ENCODE data around the gene CCDC15.
"Not testable (repeated sequence)": the region's sequence is repeated elsewhere in the genome, so short reads cannot be mapped to it uniquely, and the experiment has no call there.

CCDC15 gene

GRCh38 chr11:124941703-124942102 is 12.3 kb upstream of the CCDC15 start:
- no peak for DNase-seq

- no peak for DNase-seq
Observed at GRCh38 chr11:124942466-124943253, 11.3 kb upstream of the CCDC15 start.

GRCh38 chr11:124943254-124943616 is 10.8 kb upstream of the CCDC15 start:
- DNase-seq: no peak

- DNase-seq: no peak
Observed at GRCh38 chr11:124943741-124944140, 10.3 kb upstream of the CCDC15 start.

- no peak for DNase-seq
Observed at GRCh38 chr11:124944565-124944964, 9.4 kb upstream of the CCDC15 start.

- no peak for DNase-seq
Observed at GRCh38 chr11:124945826-124946225, 8.2 kb upstream of the CCDC15 start.

- DNase-seq: peak; percentile 66
Observed at GRCh38 chr11:124946735-124947141, 7.3 kb upstream of the CCDC15 start.

- no peak for DNase-seq
Observed at GRCh38 chr11:124950601-124951330, 3.2 kb upstream of the CCDC15 start.

- DNase-seq: no peak
Observed at GRCh38 chr11:124951341-124951740, 2.7 kb upstream of the CCDC15 start.

- DNase-seq: no peak
Observed at GRCh38 chr11:124954590-124954955, 571 bp downstream of the CCDC15 start.

- DNase-seq: no peak
Observed at GRCh38 chr11:124955035-124955434, 1.0 kb downstream of the CCDC15 start.

GRCh38 chr11:124961972-124962609 is 8.1 kb downstream of the CCDC15 start:
- peak; percentile 73 for DNase-seq

GRCh38 chr11:124968197-124968596 is 14.2 kb downstream of the CCDC15 start:
- not testable (repeated sequence) for DNase-seq

GRCh38 chr11:124970925-124971324 is 16.9 kb downstream of the CCDC15 start:
- DNase-seq: peak; percentile 5

GRCh38 chr11:124971810-124972209 is 17.8 kb downstream of the CCDC15 start:
- DNase-seq: no peak

- no peak for DNase-seq
Observed at GRCh38 chr11:124976531-124976930, 22.5 kb downstream of the CCDC15 start.

GRCh38 chr11:124977006-124977405 is 23.0 kb downstream of the CCDC15 start:
- no peak for DNase-seq

- DNase-seq: no peak
Observed at GRCh38 chr11:124978316-124978715, 24.3 kb downstream of the CCDC15 start.

GRCh38 chr11:124982043-124982442 is 28.0 kb downstream of the CCDC15 start:
- no peak for DNase-seq

GRCh38 chr11:124983674-124984511 is 29.9 kb downstream of the CCDC15 start:
- no peak for DNase-seq

- DNase-seq: no peak
Observed at GRCh38 chr11:124984512-124984854, 30.5 kb downstream of the CCDC15 start.

- DNase-seq: no peak
Observed at GRCh38 chr11:124987096-124987495, 33.1 kb downstream of the CCDC15 start.

GRCh38 chr11:124988063-124988462 is 34.1 kb downstream of the CCDC15 start:
- no peak for DNase-seq

Measured in fibroblast of skin of abdomen (primary cell).